Endothelial cell of umbilical vein (primary cell): ENCODE results near the gene CTSK. TPM values are rescaled to one million over a fixed set of nuclear protein-coding genes. Genes with fewer than 3 reads are reported as not detected.

Experiments used
- BruUV-seq: library from RNA; stranded (reverse); fragments of 400-500 nt; replicated peaks from 2 replicates; lab custom pipeline; 2021; lab: Mats Ljungman, UMichigan
- CTCF ChIA-PET: fragments of 300-600, 350-600 bp; sonication (Branson Sonifier 250); formaldehyde crosslinking; loops from one replicate; lab custom pipeline; 2021; ENCODE audit warnings: antibody characterized with exemption, inconsistent platforms; lab: Charles Lee
- POLR2A ChIA-PET: fragments of 300-600, 350-600 bp; sonication (Branson Sonifier 250); formaldehyde crosslinking; loops from one replicate; lab custom pipeline; 2021; ENCODE audit warnings: antibody characterized with exemption, inconsistent platforms; lab: Charles Lee
- DNase-seq: peaks from one replicate; pipeline ENCODE4 v3.0.0-alpha.2; 2011; ENCODE audit warnings: low read depth, low spot score
- FAIRE-seq: peaks from 2 replicates; lab custom pipeline; 2011; peaks lifted over from hg19 to GRCh38; lab: Jason Lieb, UNC
- H2AFZ ChIP-seq: 2 replicates; pipeline ENCODE4 v1.6.0; 2012; ENCODE audit warnings: low read depth, low read length, control low read depth, inconsistent platforms
- H3K27ac ChIP-seq: 2 replicates; pipeline ENCODE4 v1.5.1; 2011; ENCODE audit warnings: low read depth, mild to moderate bottlenecking, control low read depth, low read length, moderate library complexity; ENCODE audit not compliant: insufficient read depth
- H3K27me3 ChIP-seq, 2 experiments: 2 replicates each; pipeline versions ENCODE4 v1.6.0 to v1.6.1; 2011; ENCODE audit warnings: low read length in 2 of 2, mixed read lengths in 1 of 2; ENCODE audit not compliant: control insufficient read depth in 2 of 2, insufficient read depth in 2 of 2
- H3K36me3 ChIP-seq, 2 experiments: 2 replicates in 1 of 2; 3 replicates in 1 of 2; pipeline ENCODE4 v1.5.1; 2011; ENCODE audit warnings: low read length in 2 of 2, mild to moderate bottlenecking in 1 of 2, moderate library complexity in 1 of 2; ENCODE audit not compliant: control insufficient read depth in 2 of 2, insufficient read depth in 2 of 2; ENCODE audit errors: extremely low read depth in 1 of 2
- H3K4me1 ChIP-seq: 3 replicates; pipeline ENCODE4 v1.5.1; 2011; ENCODE audit warnings: mild to moderate bottlenecking, low read length; ENCODE audit not compliant: control insufficient read depth, insufficient read depth; ENCODE audit errors: extremely low read depth
- H3K4me2 ChIP-seq: 2 replicates; pipeline ENCODE4 v1.6.1; 2011; ENCODE audit warnings: low read length, control low read depth, mixed read lengths; ENCODE audit not compliant: insufficient read depth
- H3K4me3 ChIP-seq, 3 experiments: fragments of 200-600 bp in 1 of 3; sonication (generic), shearing (Covaris generic) in 1 of 3; replicated peaks in 1 of 3; 2 replicates each; pipeline ENCODE4 v1.5.1; 2011 to 2016; ENCODE audit warnings: control low read depth in 3 of 3, low read length in 3 of 3, mild to moderate bottlenecking in 2 of 3, inconsistent platforms in 1 of 3, low read depth in 1 of 3, moderate library complexity in 1 of 3; ENCODE audit not compliant: insufficient read depth in 1 of 3
- H3K79me2 ChIP-seq: 2 replicates; pipeline ENCODE4 v1.6.0; 2012; ENCODE audit warnings: low read length, inconsistent platforms; ENCODE audit not compliant: control insufficient read depth, insufficient read depth
- H3K9ac ChIP-seq: replicated peaks from 2 replicates; pipeline ENCODE3; 2011; ENCODE audit warnings: low read length, control low read depth; ENCODE audit not compliant: insufficient read depth; ENCODE audit errors: extremely low read depth
- H3K9me1 ChIP-seq: replicated peaks from 3 replicates; pipeline ENCODE4 v1.6.0; 2011; ENCODE audit warnings: mild to moderate bottlenecking, low read length; ENCODE audit not compliant: control insufficient read depth, insufficient read depth; ENCODE audit errors: extremely low read depth
- H3K9me3 ChIP-seq: replicated peaks from 2 replicates; pipeline ENCODE4 v1.5.1; 2012; ENCODE audit warnings: low read length, inconsistent platforms; ENCODE audit not compliant: control insufficient read depth, insufficient read depth
- H4K20me1 ChIP-seq: replicated peaks from 2 replicates; pipeline ENCODE3; 2011; ENCODE audit warnings: mild to moderate bottlenecking, low read length; ENCODE audit not compliant: control insufficient read depth, insufficient read depth; ENCODE audit errors: extremely low read depth
- EZH2 ChIP-seq: IDR thresholded peaks from 2 replicates; pipeline ENCODE4 v1.6.1; 2012; ENCODE audit warnings: borderline replicate concordance, low read depth, mild to moderate bottlenecking, moderate library complexity, low read length, inconsistent platforms; ENCODE audit not compliant: severe bottlenecking
- FOS ChIP-seq: IDR thresholded peaks from 2 replicates; pipeline ENCODE4 v1.6.1; 2011; ENCODE audit warnings: mild to moderate bottlenecking, low read length, moderate library complexity, borderline replicate concordance; ENCODE audit not compliant: insufficient read depth
- GATA2 ChIP-seq: IDR thresholded peaks from 2 replicates; pipeline ENCODE4 v1.7.0; 2011; ENCODE audit warnings: low read depth, mild to moderate bottlenecking, moderate library complexity, mixed read lengths, low read length; ENCODE audit not compliant: insufficient read length, insufficient read depth
- JUN ChIP-seq: IDR thresholded peaks from 2 replicates; pipeline ENCODE4 v1.6.1; 2011; ENCODE audit warnings: borderline replicate concordance, low read depth; ENCODE audit not compliant: insufficient read length, insufficient read depth
- MYC ChIP-seq: IDR thresholded peaks from one replicate; pipeline ENCODE4 v1.6.1; 2011; ENCODE audit warnings: mild to moderate bottlenecking, low read depth, low read length
- POLR2A ChIP-seq: IDR thresholded peaks from 2 replicates; pipeline ENCODE4 v1.6.1; 2012; ENCODE audit warnings: low read depth, mild to moderate bottlenecking, control low read depth, low read length
- POLR2AphosphoS5 ChIP-seq: IDR thresholded peaks from 2 replicates; pipeline ENCODE4 v1.6.1; 2012; ENCODE audit warnings: low read depth, mild to moderate bottlenecking, control low read depth, low read length, moderate library complexity; ENCODE audit not compliant: insufficient read depth
- dilution Hi-C: fragments of 300-500 bp; cut with MboI; formaldehyde crosslinking; loops from one replicate; pipeline ENCODE4 v1.15.0; 2019; ENCODE audit warnings: low sequenced_read_pairs; ENCODE audit not compliant: extremely low pct_ligation_motif_present
- intact Hi-C: fragments of 100-400 bp; cut with micrococcal nuclease; formaldehyde crosslinking; loops from one replicate; pipeline ENCODE4 v1.10.0; 2022
- polyA plus RNA-seq, 4 experiments: library from polyadenylated mRNA; depleted of rRNA in 3 of 4; stranded (reverse) in 3 of 4; unstranded in 1 of 4; fragments of >200 nt; gene quantifications; 2 replicates each; pipeline versions ENCODE4 v1.2.1 to v1.2.3, GENCODE V29; 2011 to 2012; ENCODE audit warnings: missing spikeins in 1 of 4
- total RNA-seq: library from RNA; stranded (reverse); gene quantifications from 2 replicates; pipeline ENCODE4 v1.2.3, GENCODE V29; 2021
- TF ChIP-seq, protein P1 (sequence below): IDR thresholded peaks from 2 replicates; pipeline ENCODE4 v1.6.1; 2011; ENCODE audit not compliant: insufficient read depth, insufficient read length
- TF ChIP-seq, protein P2 (sequence below), 2 donors: IDR thresholded peaks; 1 replicate in 1 of 2; 2 replicates in 1 of 2; pipeline ENCODE4 v1.5.1; 2011; ENCODE audit warnings: low read length in 2 of 2, mild to moderate bottlenecking in 2 of 2, moderate library complexity in 2 of 2, control low read depth in 1 of 2, inconsistent platforms in 1 of 2, low read depth in 1 of 2; ENCODE audit not compliant: insufficient read depth in 1 of 2; ENCODE audit errors: extremely low read depth in 1 of 2

The CTSK gene
- total and polyA plus RNA-seq, 2 donors (not counting 3 experiments of a cell fraction or from before 2014, with no cell fraction given): 18.5 to 45.6 TPM

DNA sequence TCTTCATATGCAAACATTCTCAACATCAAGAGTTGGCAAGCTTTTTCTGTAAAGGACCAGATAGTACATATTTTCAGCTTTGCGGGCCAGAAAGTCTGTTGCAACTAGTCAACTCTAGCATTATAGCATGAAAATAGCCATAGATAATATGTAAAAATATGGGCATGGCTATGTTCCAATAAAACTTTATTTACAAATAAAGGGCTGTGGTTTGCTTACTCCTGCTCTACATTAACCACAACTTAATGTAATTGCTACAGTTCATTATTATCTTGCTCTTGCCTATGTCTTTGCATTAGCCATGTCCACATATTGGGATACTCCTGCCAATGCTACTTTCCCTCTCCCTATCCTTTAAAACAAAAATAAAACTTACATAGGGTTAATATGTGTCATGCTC lies 24.5 kb upstream of the CTSK start:
- dilution Hi-C loops (no loop called here), intact Hi-C loops (no loop called here)
- no peaks in the 10 kb centered on the region for H3K9me3 ChIP-seq
- FAIRE-seq: no peak
- no peak for DNase-seq
- no peak overlapping the region for H3K9ac ChIP-seq
- no peaks in the 10 kb centered on the region for H3K79me2 ChIP-seq
- CTCF ChIA-PET: interaction anchor here (0.8 to 1.1 kb wide), 2 partner anchors 12 to 300 kb away, joined by 3 read pairs; no protein-coding TSS in a partner anchor
- no peaks in the 10 kb centered on the region for H3K9me1 ChIP-seq
- H3K36me3 ChIP-seq: peaks cover 8 to 32% of the 10 kb centered on the region in 2 experiments
- H3K27me3 ChIP-seq: no peaks in the 10 kb centered on the region
- H2AFZ ChIP-seq: no peak overlapping the region
- TF ChIP-seq, protein P1, sequence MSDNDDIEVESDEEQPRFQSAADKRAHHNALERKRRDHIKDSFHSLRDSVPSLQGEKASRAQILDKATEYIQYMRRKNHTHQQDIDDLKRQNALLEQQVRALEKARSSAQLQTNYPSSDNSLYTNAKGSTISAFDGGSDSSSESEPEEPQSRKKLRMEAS: no peak
- no peak for TF ChIP-seq POLR2AphosphoS5
- TF ChIP-seq, protein P2, sequence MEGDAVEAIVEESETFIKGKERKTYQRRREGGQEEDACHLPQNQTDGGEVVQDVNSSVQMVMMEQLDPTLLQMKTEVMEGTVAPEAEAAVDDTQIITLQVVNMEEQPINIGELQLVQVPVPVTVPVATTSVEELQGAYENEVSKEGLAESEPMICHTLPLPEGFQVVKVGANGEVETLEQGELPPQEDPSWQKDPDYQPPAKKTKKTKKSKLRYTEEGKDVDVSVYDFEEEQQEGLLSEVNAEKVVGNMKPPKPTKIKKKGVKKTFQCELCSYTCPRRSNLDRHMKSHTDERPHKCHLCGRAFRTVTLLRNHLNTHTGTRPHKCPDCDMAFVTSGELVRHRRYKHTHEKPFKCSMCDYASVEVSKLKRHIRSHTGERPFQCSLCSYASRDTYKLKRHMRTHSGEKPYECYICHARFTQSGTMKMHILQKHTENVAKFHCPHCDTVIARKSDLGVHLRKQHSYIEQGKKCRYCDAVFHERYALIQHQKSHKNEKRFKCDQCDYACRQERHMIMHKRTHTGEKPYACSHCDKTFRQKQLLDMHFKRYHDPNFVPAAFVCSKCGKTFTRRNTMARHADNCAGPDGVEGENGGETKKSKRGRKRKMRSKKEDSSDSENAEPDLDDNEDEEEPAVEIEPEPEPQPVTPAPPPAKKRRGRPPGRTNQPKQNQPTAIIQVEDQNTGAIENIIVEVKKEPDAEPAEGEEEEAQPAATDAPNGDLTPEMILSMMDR (IDR thresholded peaks at IDR 0.05; ENCODE audit: extremely low read depth in 1 of 2, insufficient read depth in 1 of 2, low read depth in 1 of 2, low read length in 2 of 2): no peak
- no peak for TF ChIP-seq POLR2A
- TF ChIP-seq JUN: no peak
- TF ChIP-seq EZH2: no peak
- no peak for TF ChIP-seq MYC
- TF ChIP-seq FOS: no peak
- no peak for TF ChIP-seq GATA2
- BruUV-seq: no TSS peak
- H3K4me3 ChIP-seq: no peak overlapping the region
- no peaks in the 10 kb centered on the region for H4K20me1 ChIP-seq
- POLR2A ChIA-PET: no interaction called here
- no peak overlapping the region for H3K4me2 ChIP-seq
- no peak overlapping the region for H3K27ac ChIP-seq
- H3K4me1 ChIP-seq: peaks cover 2% of the 10 kb centered on the region
